Smooth muscle cell (in vitro differentiated cells): ENCODE results near the gene MS4A10. TPM values are rescaled to one million over a fixed set of nuclear protein-coding genes. Genes with fewer than 3 reads are reported as not detected.
A peak's percentile ranks its signal among the peaks of the same experiment; 100 is the strongest.

ENCODE experiments used
- DNase-seq: peaks from one replicate; lab custom pipeline; 2025; ENCODE audit not compliant: unreplicated experiment; lab: John Stamatoyannopoulos, UW
- H2AFZ ChIP-seq: fragments of 200-600 bp; sonication (generic); 2 replicates; pipeline ENCODE4 v1.6.0; 2016; ENCODE audit warnings: antibody characterized with exemption, low read depth, mild to moderate bottlenecking
- H3F3A ChIP-seq: fragments of 200-600 bp; sonication (generic); 2 replicates; pipeline ENCODE4 v1.6.0; 2017; ENCODE audit warnings: antibody characterized with exemption, low read depth
- H3K27ac ChIP-seq: fragments of 200-600 bp; sonication (generic); 2 replicates; pipeline ENCODE4 v1.5.1; 2016; ENCODE audit warnings: low read depth, mild to moderate bottlenecking
- H3K27me3 ChIP-seq: fragments of 200-600 bp; sonication (generic); 2 replicates; pipeline ENCODE4 v1.6.1; 2016; ENCODE audit warnings: low read depth, mild to moderate bottlenecking
- H3K36me3 ChIP-seq: fragments of 200-600 bp; sonication (generic); 2 replicates; pipeline ENCODE4 v1.5.1; 2016; ENCODE audit warnings: low read depth
- H3K4me1 ChIP-seq: fragments of 200-600 bp; sonication (generic); 2 replicates; pipeline ENCODE4 v1.5.1; 2016; ENCODE audit warnings: low read depth
- H3K4me2 ChIP-seq: fragments of 200-600 bp; sonication (generic); 2 replicates; pipeline ENCODE4 v1.6.0; 2016; ENCODE audit warnings: mild to moderate bottlenecking
- H3K4me3 ChIP-seq: fragments of 200-600 bp; sonication (generic); 2 replicates; pipeline ENCODE4 v1.5.1; 2016; ENCODE audit warnings: mild to moderate bottlenecking
- H3K79me2 ChIP-seq: fragments of 200-600 bp; sonication (generic); 2 replicates; pipeline ENCODE4 v1.6.0; 2016; ENCODE audit warnings: low read depth, mild to moderate bottlenecking
- H3K9ac ChIP-seq: fragments of 200-600 bp; sonication (generic); 2 replicates; pipeline ENCODE4 v1.6.0; 2016; ENCODE audit warnings: low read depth
- H3K9me3 ChIP-seq: fragments of 200-600 bp; sonication (generic); replicated peaks from 2 replicates; pipeline ENCODE4 v1.5.1; 2016; ENCODE audit warnings: low read depth
- H4K20me1 ChIP-seq: fragments of 200-600 bp; sonication (generic); 2 replicates; pipeline ENCODE4 v1.6.0; 2016; ENCODE audit warnings: low read depth
- CTCF ChIP-seq: fragments of 200-600 bp; sonication (generic); IDR thresholded peaks from 2 replicates; pipeline ENCODE4 v1.5.1; 2017; ENCODE audit warnings: borderline replicate concordance, mild to moderate bottlenecking, antibody characterized with exemption; ENCODE audit not compliant: insufficient read depth, poor library complexity, severe bottlenecking
- WGBS: methylation state at CpG from one replicate; pipeline ENCODE4 v1.1.7; 2016; ENCODE audit warnings: low lambda C conversion rate; 5-methylcytosine and 5-hydroxymethylcytosine counted together
- polyA plus RNA-seq: library from polyadenylated mRNA; unstranded; fragments of >200 nt; fragmentation: Nextera tagmentation; extraction: Ambion mirVana; gene quantifications from 2 replicates; pipeline ENCODE4 v1.2.1, GENCODE V29; 2016
- total RNA-seq: library from RNA; depleted of rRNA; stranded (reverse); fragments of >200 nt; gene quantifications from 2 replicates; pipeline ENCODE4 v1.2.3, GENCODE V29; 2014

MS4A10 gene
- total and polyA plus RNA-seq, 2 experiments from 2014 or later = not detected

DNA sequence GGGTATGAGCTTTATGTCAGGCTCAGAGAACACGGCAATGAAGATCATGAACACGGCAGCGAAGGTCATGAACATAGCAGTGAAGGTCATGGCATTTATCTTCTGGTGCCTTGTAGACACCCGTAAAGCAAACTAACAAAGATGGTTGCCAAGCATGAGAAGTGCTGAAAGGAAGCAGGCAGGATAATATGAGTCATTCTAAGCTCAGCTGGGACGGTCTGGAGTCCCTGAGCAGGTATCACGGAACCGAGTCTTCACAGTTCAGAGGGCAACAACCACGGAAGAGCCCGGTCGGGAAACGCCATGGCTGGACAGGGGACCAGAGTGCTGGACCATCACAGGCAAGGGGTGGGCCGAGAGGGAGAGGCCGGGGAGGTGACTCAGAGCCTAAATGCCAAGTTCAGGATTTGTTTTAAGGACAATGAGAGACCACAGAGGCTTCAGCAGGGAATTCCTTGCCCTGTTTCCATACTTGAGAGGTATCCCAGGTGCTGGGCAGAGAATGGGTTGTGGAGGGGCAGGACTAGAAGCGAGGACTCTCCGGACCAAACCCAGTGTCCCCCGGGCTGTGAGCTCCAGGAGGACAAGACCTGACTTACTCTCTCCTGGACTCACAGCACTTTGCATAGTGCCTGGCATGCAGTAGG, 13.1 kb upstream of the MS4A10 start:
- H2AFZ ChIP-seq = no peak overlapping the region
- no peaks in the 10 kb centered on the region for H3K79me2 ChIP-seq
- no peak overlapping the region for H3K4me2 ChIP-seq
- H3K4me3 ChIP-seq = no peak overlapping the region
- H3K4me1 ChIP-seq = no peaks in the 10 kb centered on the region
- no peaks in the 10 kb centered on the region for H3K9me3 ChIP-seq
- no peaks in the 10 kb centered on the region for H4K20me1 ChIP-seq
- H3F3A ChIP-seq = no peaks in the 10 kb centered on the region
- H3K27me3 ChIP-seq = no peaks in the 10 kb centered on the region
- WGBS = 79% methylated on average over 16 of the region's 16 CpGs
- H3K9ac ChIP-seq = no peak overlapping the region
- DNase-seq = no peak
- no peaks in the 10 kb centered on the region for H3K36me3 ChIP-seq
- H3K27ac ChIP-seq = no peak overlapping the region
- no peak for TF ChIP-seq CTCF

- Histone ChIP-seq H3K4me2 (no peak overlapping the region), H3F3A (no peaks in the 10 kb centered on the region), H3K9ac (no peak overlapping the region), H3K4me1 (no peaks in the 10 kb centered on the region), H3K27ac (no peak overlapping the region), H3K27me3 (no peaks in the 10 kb centered on the region), H3K36me3 (no peaks in the 10 kb centered on the region), H3K4me3 (no peak overlapping the region), H3K79me2 (no peaks in the 10 kb centered on the region), H2AFZ (no peak overlapping the region), H4K20me1 (no peaks in the 10 kb centered on the region), H3K9me3 (no peaks in the 10 kb centered on the region)
- no peak for DNase-seq
- WGBS = 89% methylated on average over 8 of the region's 8 CpGs
- TF ChIP-seq CTCF = no peak
These were observed 12.5 kb upstream of the MS4A10 start for GRCh38 chr11:60772666-60773065.

DNA sequence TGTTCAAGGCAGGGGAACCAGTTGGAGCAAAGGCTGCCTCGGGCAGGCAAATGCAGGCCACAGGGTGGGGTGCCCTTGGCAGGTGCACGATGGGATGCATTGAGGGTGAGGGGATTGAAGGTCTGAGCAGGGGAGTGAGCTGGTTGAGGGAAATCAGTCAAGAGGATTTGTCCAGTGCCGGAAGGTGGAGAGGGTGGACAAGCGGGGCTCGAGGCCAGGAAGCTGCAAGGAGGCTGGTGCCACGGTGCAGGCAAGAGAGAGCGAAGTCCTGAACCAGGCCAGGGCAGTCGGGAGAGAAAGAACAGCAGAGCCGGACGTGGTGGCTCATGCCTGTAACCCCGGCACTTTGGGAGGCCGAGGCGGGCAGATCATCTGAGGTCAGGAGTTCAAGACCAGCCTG, 10.4 kb upstream of the MS4A10 start:
- H3K36me3 ChIP-seq = no peaks in the 10 kb centered on the region
- H3K4me2 ChIP-seq = no peak overlapping the region
- H3K9me3 ChIP-seq = no peaks in the 10 kb centered on the region
- H3K9ac ChIP-seq = no peak overlapping the region
- no peak for TF ChIP-seq CTCF
- no peak overlapping the region for H2AFZ ChIP-seq
- no peaks in the 10 kb centered on the region for H3K79me2 ChIP-seq
- no peak overlapping the region for H3K4me3 ChIP-seq
- H3K27me3 ChIP-seq = no peaks in the 10 kb centered on the region
- H4K20me1 ChIP-seq = no peaks in the 10 kb centered on the region
- no peak overlapping the region for H3K27ac ChIP-seq
- WGBS = 90% methylated on average over 13 of the region's 13 CpGs
- no peaks in the 10 kb centered on the region for H3K4me1 ChIP-seq
- DNase-seq = no peak
- no peaks in the 10 kb centered on the region for H3F3A ChIP-seq

DNA sequence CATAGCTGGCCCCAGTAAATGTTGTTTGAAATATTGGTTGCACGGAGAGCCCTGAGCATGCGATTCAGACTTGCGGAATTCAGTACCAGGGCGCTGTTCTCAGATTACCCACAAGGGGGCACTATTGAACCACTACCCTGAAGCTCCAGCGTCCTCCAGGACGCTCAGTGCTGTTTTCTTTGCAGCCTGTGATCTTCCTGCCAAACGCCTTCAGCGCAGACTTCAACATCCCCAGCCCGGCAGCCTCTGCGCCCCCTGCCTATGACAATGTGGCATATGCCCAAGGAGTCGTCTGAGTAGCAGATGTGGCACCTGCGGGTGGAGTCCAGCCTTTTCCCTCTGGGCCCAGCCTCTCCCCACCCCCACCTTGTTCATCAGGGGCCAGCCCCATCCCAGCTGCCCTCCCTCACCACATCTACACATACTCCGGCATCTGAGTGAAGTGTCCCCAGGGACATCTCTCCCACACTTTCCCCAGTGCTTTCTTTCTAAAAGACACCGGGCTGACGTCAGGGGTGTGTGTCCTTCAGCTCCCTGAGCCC, 9.6 kb upstream of the MS4A10 start:
- Histone ChIP-seq H3F3A (no peaks in the 10 kb centered on the region), H3K27me3 (no peaks in the 10 kb centered on the region), H3K4me3 (no peak overlapping the region), H3K4me2 (no peak overlapping the region), H3K4me1 (no peaks in the 10 kb centered on the region), H2AFZ (no peak overlapping the region), H3K36me3 (no peaks in the 10 kb centered on the region), H3K27ac (no peak overlapping the region), H3K9ac (no peak overlapping the region), H3K79me2 (no peaks in the 10 kb centered on the region), H4K20me1 (no peaks in the 10 kb centered on the region), H3K9me3 (no peaks in the 10 kb centered on the region)
- peak; percentile 86 for TF ChIP-seq CTCF
- WGBS = 24% methylated on average over 15 of the region's 15 CpGs
- peak; percentile 59 for DNase-seq
